Breast epithelium (tissue), 4 donors: ENCODE data around the gene TTC9B. TPM values are rescaled to one million over a fixed set of nuclear protein-coding genes. Genes with fewer than 3 reads are reported as not detected.
"Not testable (repeated sequence)": the region's sequence is repeated elsewhere in the genome, so short reads cannot be mapped to it uniquely, and the experiment has no call there.

ENCODE experiments used
- DNase-seq, 2 donors: peaks; one replicate each; pipeline ENCODE4 v3.0.0-alpha.2; 2019; ENCODE audit warnings: low spot score in 2 of 2
- H3K27ac ChIP-seq, 2 donors: fragments of 200-600 bp; sonication (generic) in 1 of 2; one replicate each; pipeline ENCODE4 v1.5.1; 2016 to 2019; ENCODE audit warnings: mild to moderate bottlenecking in 1 of 2
- H3K27me3 ChIP-seq, 2 donors: fragments of 200-600 bp; sonication (generic) in 1 of 2; one replicate each; pipeline versions ENCODE4 v1.5.1 to v1.6.0; 2017 to 2019; ENCODE audit warnings: control low read depth in 1 of 2, mild to moderate bottlenecking in 1 of 2
- H3K36me3 ChIP-seq: fragments of 200-600 bp; one replicate; pipeline ENCODE4 v1.5.1; 2019
- H3K4me1 ChIP-seq, 2 donors: fragments of 200-600 bp; sonication (generic); one replicate each; pipeline ENCODE4 v1.5.1; 2016 to 2019; ENCODE audit warnings: control low read depth in 1 of 2
- H3K4me3 ChIP-seq, 3 donors: fragments of 200-600 bp; sonication (generic); 1 replicate in 2 of 3; 2 replicates in 1 of 3; pipeline ENCODE4 v1.5.1; 2016 to 2019; ENCODE audit warnings: mild to moderate bottlenecking in 3 of 3, moderate library complexity in 2 of 3
- H3K9me3 ChIP-seq, 2 donors: fragments of 200-600 bp; sonication (generic) in 1 of 2; one replicate each; pipeline ENCODE4 v1.5.1; 2016 to 2019; ENCODE audit warnings: control low read depth in 1 of 2
- CTCF ChIP-seq, 3 donors: fragments of 450-650 bp; IDR thresholded peaks; one replicate each; pipeline ENCODE4 v1.5.1; 2016 to 2017; ENCODE audit warnings: antibody characterized with exemption in 3 of 3, mild to moderate bottlenecking in 3 of 3, moderate library complexity in 3 of 3
- POLR2A ChIP-seq: fragments of 450-650 bp; IDR thresholded peaks from one replicate; pipeline ENCODE4 v1.6.1; 2016; ENCODE audit warnings: antibody characterized with exemption, mild to moderate bottlenecking, moderate library complexity
- POLR2AphosphoS5 ChIP-seq, 3 donors: sonication (generic); formaldehyde crosslinking; IDR thresholded peaks; one replicate each; pipeline ENCODE4 v1.6.1; 2017; ENCODE audit warnings: antibody characterized with exemption in 3 of 3
- intact Hi-C: fragments of 100-400 bp; cut with DNase I; formaldehyde crosslinking; loops from one replicate; pipeline ENCODE4 v1.15.1; 2023; ENCODE audit warnings: low total_unique reads
- total RNA-seq, 3 donors: library from RNA; depleted of rRNA; stranded (reverse); fragments of >200 nt; gene quantifications; one replicate each; pipeline ENCODE4 v1.1.0, GENCODE V29; 2016

Gene TTC9B
- total RNA-seq, 3 donors from 2014 or later, result 0.29 TPM; not detected in 2

GRCh38 chr19:40219721-40220276 lies 1.6 kb upstream of the TTC9B start:
- H3K4me3 ChIP-seq, result no peak overlapping the region
- TF ChIP-seq POLR2AphosphoS5 (IDR thresholded peaks at IDR 0.05), result no peak
- no peak for TF ChIP-seq CTCF (IDR thresholded peaks at IDR 0.05)
- TF ChIP-seq POLR2A, result no peak
- no peak overlapping the region for H3K27ac ChIP-seq
- no peaks in the 10 kb centered on the region for H3K36me3 ChIP-seq
- H3K4me1 ChIP-seq, result no peaks in the 10 kb centered on the region
- H3K27me3 ChIP-seq, result peaks cover 23 to 50% of the 10 kb centered on the region in 2 donors
- H3K9me3 ChIP-seq, result no peaks in the 10 kb centered on the region
- no peak for DNase-seq
- intact Hi-C loops, result no loop called here

DNA sequence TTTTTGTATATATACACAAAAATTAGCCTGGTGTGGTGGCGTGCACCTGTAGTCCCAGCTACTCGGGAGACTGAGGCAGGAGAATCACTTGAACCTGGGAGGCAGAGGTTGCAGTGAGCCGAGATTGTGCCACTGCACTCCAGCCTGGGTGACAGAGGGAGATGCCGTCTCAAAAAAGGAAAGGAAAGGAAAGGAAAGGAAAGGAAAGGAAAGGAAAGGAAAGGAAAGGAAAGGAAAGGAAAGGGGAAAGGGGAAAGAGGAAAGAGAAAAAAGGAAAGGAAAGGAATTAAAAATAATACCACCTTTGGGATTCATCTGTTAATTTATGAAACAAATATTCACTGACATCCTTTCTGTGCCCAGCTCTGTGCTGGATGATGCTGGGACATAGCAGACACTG lies 845 bp upstream of the TTC9B start:
- DNase-seq, H3K36me3 ChIP-seq, H3K4me3 ChIP-seq, H3K27ac ChIP-seq, H3K9me3 ChIP-seq, H3K4me1 ChIP-seq, intact Hi-C loops: not testable (repeated sequence)
- H3K27me3 ChIP-seq, result peaks cover 17 to 42% of the 10 kb centered on the region in 2 donors

DNA sequence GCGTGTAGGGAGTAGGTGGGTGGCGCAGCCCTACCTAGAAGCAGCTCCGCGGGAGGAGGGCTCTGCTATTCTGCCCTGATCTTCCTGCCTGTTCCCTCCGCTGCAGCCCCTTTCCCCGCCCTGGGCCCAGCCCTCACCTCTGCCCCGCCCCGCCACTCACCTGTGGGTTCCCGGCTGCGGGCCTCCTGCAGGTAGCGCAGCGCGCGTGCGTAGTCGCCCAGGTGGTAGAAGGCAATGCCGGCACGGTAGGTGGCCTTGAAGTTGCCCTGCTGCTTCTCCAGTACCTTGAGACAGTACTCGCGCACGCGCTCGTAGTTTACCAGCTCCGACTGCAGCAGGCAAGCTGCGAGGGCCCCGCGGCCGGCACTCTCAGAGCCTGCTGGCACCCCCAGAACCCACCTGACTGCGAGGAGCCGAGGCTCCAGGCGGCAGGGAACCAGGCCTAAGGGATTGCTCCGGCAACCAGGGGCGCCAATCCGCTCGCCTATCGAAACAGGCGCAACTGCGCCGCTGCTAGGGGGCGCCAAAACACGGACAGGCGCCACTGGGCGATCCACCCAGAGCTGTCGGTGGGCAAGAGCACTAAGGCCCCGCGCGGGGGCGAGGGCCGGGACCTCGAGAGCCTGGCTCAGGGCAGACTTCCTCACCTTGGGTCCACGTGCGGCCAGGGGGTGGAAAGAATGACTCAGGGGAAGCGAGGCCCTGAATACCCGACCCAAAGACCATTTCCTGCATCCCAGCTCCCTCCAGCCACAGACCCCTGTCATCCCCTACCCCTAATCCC lies 965 bp downstream of the TTC9B start:
- H3K4me3 ChIP-seq, result peak overlapping the region in 2 of 3 donors; percentile 7 to 49
- peaks cover 14 to 30% of the 10 kb centered on the region in 2 donors for H3K27me3 ChIP-seq
- H3K27ac ChIP-seq, result no peak overlapping the region
- H3K36me3 ChIP-seq, result no peaks in the 10 kb centered on the region
- no peak for TF ChIP-seq POLR2AphosphoS5 (IDR thresholded peaks at IDR 0.05)
- TF ChIP-seq CTCF (IDR thresholded peaks at IDR 0.05), result no peak
- no peak for TF ChIP-seq POLR2A
- H3K9me3 ChIP-seq, result no peaks in the 10 kb centered on the region
- no peak for DNase-seq
- H3K4me1 ChIP-seq, result no peaks in the 10 kb centered on the region
- intact Hi-C loops, result no loop called here

DNA sequence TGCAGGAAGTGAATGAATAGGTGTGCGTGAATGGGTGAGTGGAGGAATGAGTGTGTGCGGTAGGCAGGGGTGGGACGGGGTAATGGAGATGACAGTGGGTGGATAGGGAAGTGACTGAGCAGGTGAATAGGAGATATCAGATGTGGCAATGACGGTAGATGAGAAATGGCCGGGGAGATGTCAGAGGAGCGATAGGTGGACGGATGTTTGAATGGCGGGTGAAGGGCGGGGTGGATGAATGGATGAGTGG lies 1.5 kb downstream of the TTC9B start:
- peak overlapping the region in 2 of 3 donors; percentile 7 to 49 for H3K4me3 ChIP-seq

GRCh38 chr19:40216013-40216776 lies 2.0 kb downstream of the TTC9B start:
- intact Hi-C loops, result no loop called here
- TF ChIP-seq POLR2AphosphoS5 (IDR thresholded peaks at IDR 0.05) (no peak), CTCF (IDR thresholded peaks at IDR 0.05) (no peak), POLR2A (no peak)
- Histone ChIP-seq H3K4me1 (no peaks in the 10 kb centered on the region), H3K4me3 (no peak overlapping the region), H3K9me3 (no peaks in the 10 kb centered on the region), H3K36me3 (no peaks in the 10 kb centered on the region), H3K27me3 (peaks cover 14 to 30% of the 10 kb centered on the region in 2 donors), H3K27ac (no peak overlapping the region)
- DNase-seq, result no peak

More for the DNA sequence above, 1.5 kb downstream of the TTC9B start:
- H3K27ac ChIP-seq, result no peak overlapping the region
- TF ChIP-seq POLR2AphosphoS5 (IDR thresholded peaks at IDR 0.05) (no peak), POLR2A (no peak), CTCF (IDR thresholded peaks at IDR 0.05) (no peak)
- peaks cover 14 to 30% of the 10 kb centered on the region in 2 donors for H3K27me3 ChIP-seq
- intact Hi-C loops, result no loop called here
- no peak for DNase-seq
- H3K4me1 ChIP-seq, result no peaks in the 10 kb centered on the region
- no peaks in the 10 kb centered on the region for H3K36me3 ChIP-seq
- H3K9me3 ChIP-seq, result no peaks in the 10 kb centered on the region
